ENCODE data around the gene SVIL.

GRCh38 chr10:29610876-29611647, 23.7 kb downstream of the SVIL start:
- TF ChIP-seq EZH2 (IDR thresholded peaks at IDR 0.05; ENCODE audit: borderline replicate concordance, low read length): no peak
- TF ChIP-seq, protein P1, sequence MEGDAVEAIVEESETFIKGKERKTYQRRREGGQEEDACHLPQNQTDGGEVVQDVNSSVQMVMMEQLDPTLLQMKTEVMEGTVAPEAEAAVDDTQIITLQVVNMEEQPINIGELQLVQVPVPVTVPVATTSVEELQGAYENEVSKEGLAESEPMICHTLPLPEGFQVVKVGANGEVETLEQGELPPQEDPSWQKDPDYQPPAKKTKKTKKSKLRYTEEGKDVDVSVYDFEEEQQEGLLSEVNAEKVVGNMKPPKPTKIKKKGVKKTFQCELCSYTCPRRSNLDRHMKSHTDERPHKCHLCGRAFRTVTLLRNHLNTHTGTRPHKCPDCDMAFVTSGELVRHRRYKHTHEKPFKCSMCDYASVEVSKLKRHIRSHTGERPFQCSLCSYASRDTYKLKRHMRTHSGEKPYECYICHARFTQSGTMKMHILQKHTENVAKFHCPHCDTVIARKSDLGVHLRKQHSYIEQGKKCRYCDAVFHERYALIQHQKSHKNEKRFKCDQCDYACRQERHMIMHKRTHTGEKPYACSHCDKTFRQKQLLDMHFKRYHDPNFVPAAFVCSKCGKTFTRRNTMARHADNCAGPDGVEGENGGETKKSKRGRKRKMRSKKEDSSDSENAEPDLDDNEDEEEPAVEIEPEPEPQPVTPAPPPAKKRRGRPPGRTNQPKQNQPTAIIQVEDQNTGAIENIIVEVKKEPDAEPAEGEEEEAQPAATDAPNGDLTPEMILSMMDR (IDR thresholded peaks at IDR 0.05; ENCODE audit: low read length): no peak

All from OCI-LY1 (cell line).